Measurements from ENCODE around the gene OR4C5. TPM values are rescaled to one million over a fixed set of nuclear protein-coding genes. Genes with fewer than 3 reads are reported as not detected.
"Not testable (repeated sequence)": the region's sequence is repeated elsewhere in the genome, so short reads cannot be mapped to it uniquely, and the experiment has no call there.

The OR4C5 gene
- total RNA-seq, 1 donor from 2014 or later, result not detected

- no peak overlapping the region for H3K27ac Mint-ChIP-seq
- no peak for DNase-seq (ENCODE audit: low spot score in 2 of 2, unreplicated experiment in 2 of 2)
- no peaks in the 10 kb centered on the region for H3K27me3 Mint-ChIP-seq (ENCODE audit: low read depth)
- no peak overlapping the region for H3K4me3 Mint-ChIP-seq
- peaks cover 3% of the 10 kb centered on the region for H3K36me3 Mint-ChIP-seq
- TF ChIP-seq CTCF (IDR thresholded peaks at IDR 0.05; ENCODE audit: unreplicated experiment), result no peak
- H3K4me1 Mint-ChIP-seq, result no peaks in the 10 kb centered on the region
- H3K9me3 Mint-ChIP-seq, result peaks cover 55% of the 10 kb centered on the region
These were observed 24.8 kb downstream of the OR4C5 start for GRCh38 chr11:48341466-48341865.

GRCh38 chr11:48324620-48325019, 41.6 kb downstream of the OR4C5 start, which contains the start of gene OR4C3:
TSS of gene OR4C3 (plus strand) at chr11:48324920. CDS start at chr11:48325022, 102 bp downstream.
- peaks cover 75% of the 10 kb centered on the region for H3K9me3 Mint-ChIP-seq
- not testable (repeated sequence) for H3K36me3 Mint-ChIP-seq; DNase-seq (ENCODE audit: low spot score in 2 of 2, unreplicated experiment in 2 of 2); H3K27me3 Mint-ChIP-seq (ENCODE audit: low read depth); H3K4me1 Mint-ChIP-seq; H3K4me3 Mint-ChIP-seq; H3K27ac Mint-ChIP-seq

GRCh38 chr11:48319813-48320212, 46.5 kb downstream of the OR4C5 start:
- H3K4me1 Mint-ChIP-seq; H3K36me3 Mint-ChIP-seq; H3K27me3 Mint-ChIP-seq (ENCODE audit: low read depth); H3K4me3 Mint-ChIP-seq; H3K27ac Mint-ChIP-seq; DNase-seq (ENCODE audit: low spot score in 2 of 2, unreplicated experiment in 2 of 2): not testable (repeated sequence)
- peaks cover 75% of the 10 kb centered on the region for H3K9me3 Mint-ChIP-seq

Other genes starting within 250 kb of the OR4C5 start
- gene OR4B1, start 149.7 kb downstream of the OR4C5 start, total RNA-seq, result not detected in 3 replicates
- not detected in 3 replicates for gene OR4X2, start 121.4 kb downstream of the OR4C5 start, total RNA-seq
- gene OR4X1, start 102.6 kb downstream of the OR4C5 start, total RNA-seq, result not detected in 3 replicates
- gene OR4S1, start 60.2 kb downstream of the OR4C5 start, total RNA-seq, result not detected in 3 replicates
- not detected in 3 replicates for gene OR4C3, start 41.5 kb downstream of the OR4C5 start, total RNA-seq
- not detected in 3 replicates for gene OR4A47, start 122.3 kb upstream of the OR4C5 start, total RNA-seq